Dedifferentiated amniotic fluid mesenchymal stem cell (primary cell): Measurements from ENCODE around the gene PLXNB3.

ENCODE experiments used
- DNase-seq: peaks from one replicate; pipeline ENCODE4 v3.0.0-alpha.2; 2016; ENCODE audit errors: extremely low spot score

The PLXNB3 gene

GRCh38 chrX:153773741-153774575, 9.9 kb downstream of the PLXNB3 start:
- no peak for DNase-seq

DNA sequence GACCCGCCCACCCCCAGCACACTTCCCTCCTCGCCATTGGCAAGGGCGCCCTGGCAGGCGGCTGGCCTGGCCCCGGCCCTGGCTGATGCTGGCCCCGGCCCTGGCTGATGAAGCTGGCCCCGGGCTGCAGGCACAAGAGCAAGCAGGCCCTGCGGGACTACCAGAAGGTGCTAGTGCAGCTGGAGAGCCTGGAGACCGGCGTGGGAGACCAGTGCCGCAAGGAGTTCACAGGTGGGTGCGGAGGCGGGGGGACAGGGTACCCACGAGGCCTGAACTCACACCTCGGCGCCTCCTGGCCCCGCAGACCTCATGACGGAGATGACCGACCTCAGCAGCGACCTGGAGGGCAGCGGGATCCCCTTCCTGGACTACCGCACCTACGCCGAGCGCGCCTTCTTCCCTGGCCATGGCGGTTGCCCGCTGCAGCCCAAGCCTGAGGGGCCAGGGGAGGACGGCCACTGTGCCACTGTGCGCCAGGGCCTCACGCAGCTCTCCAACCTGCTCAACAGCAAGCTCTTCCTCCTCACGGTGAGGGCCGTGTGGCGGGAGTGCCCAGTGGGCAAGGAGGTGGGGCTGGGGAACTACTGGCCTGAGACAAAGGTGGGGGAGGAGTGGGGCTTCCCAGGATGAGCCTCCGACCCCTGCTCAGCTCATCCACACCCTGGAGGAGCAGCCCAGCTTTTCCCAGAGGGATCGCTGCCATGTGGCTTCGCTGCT, 10.7 kb downstream of the PLXNB3 start:
- no peak for DNase-seq

DNA sequence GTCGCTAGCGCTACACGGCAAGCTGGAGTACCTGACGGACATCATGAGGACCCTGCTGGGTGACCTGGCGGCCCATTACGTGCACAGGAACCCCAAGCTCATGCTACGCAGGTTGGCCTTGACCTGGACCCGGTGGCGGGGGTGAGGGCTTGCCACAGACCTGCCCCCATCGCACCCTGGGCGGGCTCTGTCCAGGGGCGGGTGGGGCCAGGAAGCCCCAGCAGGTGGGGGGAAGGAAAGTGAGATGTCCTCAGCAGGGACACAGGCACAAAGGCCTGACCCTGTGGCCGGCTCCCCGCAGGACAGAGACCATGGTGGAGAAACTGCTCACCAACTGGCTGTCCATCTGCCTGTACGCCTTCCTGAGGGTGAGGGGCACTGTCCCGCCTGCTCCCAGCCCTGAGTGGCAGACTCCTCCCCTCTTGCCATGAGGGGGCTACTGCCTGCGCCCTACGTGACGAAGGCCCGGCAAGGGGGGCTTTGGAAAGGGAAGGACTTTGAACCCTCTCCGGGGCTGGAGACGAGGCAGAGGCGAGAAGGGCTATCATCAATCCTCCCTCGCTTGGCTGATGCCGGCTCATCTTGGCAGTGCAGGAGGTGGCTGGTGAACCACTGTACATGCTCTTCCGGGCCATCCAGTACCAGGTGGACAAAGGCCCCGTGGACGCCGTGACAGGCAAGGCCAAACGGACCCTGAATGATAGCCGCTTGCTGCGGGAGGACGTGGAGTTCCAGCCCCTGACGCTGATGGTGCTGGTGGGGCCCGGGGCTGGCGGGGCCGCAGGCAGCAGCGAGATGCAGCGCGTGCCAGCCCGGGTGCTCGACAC, 11.5 kb downstream of the PLXNB3 start:
- DNase-seq: no peak

DNA sequence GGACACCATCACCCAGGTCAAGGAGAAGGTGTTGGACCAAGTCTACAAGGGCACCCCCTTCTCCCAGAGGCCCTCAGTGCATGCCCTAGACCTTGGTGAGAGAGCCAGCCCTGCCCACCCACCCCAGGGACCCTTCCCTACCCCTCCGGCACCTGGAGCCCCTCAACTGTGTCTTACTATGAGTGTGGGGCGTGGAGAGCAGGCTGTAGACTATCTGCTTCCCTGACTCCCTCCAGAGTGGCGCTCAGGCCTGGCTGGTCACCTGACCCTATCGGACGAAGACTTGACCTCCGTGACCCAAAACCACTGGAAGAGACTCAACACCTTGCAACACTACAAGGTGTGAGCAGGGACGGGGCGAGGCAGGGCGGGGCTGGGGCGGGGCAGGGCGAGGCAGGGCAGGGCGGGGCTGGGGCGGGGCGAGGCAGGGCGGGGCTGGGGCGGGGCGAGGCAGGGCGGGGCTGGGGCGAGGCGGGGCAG, 12.1 kb downstream of the PLXNB3 start:
- no peak for DNase-seq

DNA sequence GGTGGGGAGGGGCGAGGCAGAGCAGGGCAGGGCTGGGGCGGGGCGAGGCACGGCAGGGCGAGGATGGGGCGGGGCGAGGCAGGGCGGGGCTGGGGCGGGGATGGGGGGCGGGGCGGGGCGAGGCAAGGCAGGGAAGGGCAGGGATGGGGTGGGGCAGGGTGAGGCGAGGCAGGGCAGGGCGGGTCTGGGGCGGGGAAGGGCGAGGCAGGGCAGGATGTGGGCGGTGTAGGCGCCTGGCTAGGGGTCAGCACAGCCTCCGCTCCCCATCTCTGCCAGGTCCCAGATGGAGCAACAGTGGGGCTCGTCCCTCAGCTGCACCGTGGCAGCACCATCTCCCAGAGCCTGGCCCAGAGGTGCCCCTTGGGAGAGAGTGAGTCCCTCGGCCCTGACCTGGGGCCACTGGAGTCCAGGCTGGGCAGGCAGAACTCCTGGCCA, 12.6 kb downstream of the PLXNB3 start:
- DNase-seq: no peak

- no peak for DNase-seq
These were observed 13.4 kb downstream of the PLXNB3 start for GRCh38 chrX:153777261-153778090.

- DNase-seq: no peak
These were observed 14.1 kb downstream of the PLXNB3 start for GRCh38 chrX:153778181-153778580.

DNA sequence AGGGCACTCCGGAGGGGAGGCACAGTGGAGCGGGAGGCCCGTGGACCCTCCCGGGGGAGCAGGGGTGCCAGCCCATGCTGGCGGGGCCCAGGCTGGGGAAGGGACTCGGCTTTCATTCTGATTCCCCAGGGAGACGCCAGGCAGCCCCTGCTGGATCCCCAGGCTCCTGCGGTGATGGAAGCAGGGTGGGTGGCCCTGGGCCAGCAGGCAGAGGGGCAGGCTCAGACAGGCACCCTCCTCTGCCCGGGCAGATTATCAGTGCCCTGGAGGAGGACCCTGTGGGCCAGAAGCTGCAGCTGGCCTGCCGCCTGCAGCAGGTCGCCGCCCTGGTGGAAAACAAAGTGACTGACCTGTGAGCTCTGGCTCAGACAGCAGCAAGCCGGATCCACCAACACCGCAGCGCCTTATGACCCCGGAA, 14.6 kb downstream of the PLXNB3 start:
- DNase-seq: no peak

DNA sequence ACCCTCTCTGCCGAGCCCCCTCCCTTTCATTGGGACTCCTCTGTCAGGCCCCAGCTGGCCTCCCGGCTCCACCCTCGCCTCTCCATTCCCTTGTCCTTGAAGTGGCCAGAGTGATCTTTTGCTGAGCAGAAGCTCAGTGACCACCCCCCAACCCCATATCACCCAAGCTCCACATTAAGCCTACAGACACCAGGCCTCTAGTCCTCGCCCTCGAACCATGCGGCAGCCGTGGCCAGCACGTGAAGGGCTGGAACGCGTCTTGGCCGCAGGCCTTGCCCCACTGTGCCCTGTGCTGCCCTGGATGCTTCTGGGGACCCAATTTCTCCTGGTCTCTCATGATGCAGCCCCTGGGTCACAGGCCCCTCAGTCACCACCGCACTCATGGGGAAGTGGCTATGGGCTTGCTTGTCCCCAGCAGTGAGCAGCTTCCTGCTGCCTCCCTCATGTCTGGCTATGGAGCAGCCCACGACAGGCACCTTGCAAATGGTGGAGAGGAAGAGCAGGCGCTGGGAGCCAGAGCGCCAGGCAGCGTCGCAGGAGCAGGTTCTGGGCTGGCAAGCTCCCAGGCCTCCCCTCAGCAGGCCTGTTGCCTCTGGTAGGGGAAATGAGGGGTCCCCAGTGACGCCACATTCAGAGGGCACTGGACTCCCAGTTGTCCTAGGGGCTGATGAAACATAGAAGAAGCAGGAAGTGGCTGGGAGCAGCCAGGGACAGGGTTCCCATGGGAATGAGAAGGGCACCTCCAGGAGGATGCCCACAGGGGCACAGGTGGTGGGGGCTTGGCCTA, 16.0 kb downstream of the PLXNB3 start:
- no peak for DNase-seq

DNA sequence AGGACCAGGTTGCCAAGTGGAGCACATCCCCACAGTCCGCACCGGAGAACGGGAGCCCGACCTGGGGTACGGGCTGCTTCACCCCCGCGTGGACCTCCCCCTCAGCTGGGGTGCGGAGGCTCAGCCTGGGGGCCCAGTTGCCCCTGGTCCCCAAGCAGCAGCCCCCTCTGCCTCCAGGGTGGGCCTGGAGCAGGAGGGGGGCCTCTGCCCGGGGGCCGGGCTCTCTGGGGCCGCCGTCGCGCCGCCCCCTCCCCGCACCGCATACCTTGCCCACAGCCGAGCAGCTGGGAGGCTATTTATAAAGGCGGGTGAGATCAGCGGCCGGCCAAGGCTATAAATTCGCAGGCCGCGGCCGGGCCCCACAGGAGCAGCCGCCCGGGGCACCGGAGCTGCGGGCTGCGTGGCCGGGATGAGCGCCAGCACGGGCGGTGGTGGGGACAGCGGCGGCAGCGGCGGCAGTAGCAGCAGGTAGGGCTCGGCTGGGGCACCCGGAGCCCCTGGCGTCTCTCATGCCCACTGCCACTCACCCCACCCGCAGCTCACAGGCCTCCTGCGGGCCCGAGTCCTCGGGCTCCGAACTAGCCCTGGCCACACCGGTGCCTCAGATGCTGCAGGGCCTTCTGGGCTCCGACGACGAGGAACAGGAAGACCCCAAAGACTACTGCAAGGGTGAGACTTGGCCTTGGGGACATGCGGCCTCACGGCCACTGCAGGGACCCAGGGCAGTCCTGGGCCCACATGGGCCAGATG, 16.8 kb downstream of the PLXNB3 start, which contains the start of gene SRPK3:
TSS of gene SRPK3 (plus strand) at position 364 of the 750 bp plus-strand sequence. CDS start at position 410, 46 bp downstream.
- no peak for DNase-seq

DNA sequence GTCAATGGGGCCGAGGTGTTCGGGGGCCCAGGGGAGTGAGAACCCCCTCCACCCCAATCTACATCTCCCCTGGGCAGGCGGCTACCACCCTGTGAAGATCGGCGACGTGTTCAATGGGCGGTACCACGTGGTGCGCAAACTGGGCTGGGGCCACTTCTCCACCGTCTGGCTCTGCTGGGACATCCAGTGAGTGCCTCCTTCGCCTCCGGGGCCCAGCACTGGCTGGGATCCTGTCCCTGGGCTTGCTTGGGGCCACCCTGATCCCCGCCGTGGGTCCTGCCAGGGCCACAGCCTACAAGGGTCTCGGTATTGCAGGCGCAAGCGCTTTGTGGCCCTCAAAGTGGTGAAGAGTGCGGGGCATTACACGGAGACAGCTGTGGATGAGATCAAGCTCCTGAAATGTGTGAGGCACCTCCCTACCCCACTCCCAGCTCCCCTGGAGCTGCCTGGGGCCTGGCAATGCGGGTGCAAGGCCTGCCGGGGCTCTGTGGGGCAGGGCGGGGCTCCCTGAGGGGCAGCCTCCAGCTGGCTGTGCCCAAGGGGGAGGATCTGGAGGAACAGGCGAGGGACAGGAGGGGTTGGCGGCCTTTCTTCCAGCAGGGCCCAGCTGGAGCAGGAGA, 17.5 kb downstream of the PLXNB3 start:
- no peak for DNase-seq

GRCh38 chrX:153782313-153782712, 18.3 kb downstream of the PLXNB3 start:
- DNase-seq: no peak

DNA sequence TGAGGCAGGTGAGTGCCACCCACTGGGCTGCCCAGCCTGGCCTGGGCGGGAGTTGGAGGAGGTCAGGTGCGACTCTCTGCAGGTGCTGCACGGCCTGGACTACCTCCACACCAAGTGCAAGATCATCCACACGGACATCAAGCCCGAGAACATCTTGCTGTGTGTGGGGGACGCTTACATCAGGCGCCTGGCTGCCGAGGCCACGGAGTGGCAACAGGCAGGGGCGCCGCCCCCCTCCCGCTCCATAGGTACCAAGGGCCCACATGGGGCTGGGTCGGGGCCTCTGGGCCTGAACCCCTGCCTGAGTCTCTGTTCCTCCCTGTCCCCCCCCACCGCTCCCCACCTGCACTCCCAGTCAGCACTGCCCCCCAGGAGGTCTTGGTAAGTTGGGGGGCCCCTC, 18.8 kb downstream of the PLXNB3 start:
- DNase-seq: no peak

GRCh38 chrX:153783378-153784013, 19.4 kb downstream of the PLXNB3 start:
- DNase-seq: no peak

DNA sequence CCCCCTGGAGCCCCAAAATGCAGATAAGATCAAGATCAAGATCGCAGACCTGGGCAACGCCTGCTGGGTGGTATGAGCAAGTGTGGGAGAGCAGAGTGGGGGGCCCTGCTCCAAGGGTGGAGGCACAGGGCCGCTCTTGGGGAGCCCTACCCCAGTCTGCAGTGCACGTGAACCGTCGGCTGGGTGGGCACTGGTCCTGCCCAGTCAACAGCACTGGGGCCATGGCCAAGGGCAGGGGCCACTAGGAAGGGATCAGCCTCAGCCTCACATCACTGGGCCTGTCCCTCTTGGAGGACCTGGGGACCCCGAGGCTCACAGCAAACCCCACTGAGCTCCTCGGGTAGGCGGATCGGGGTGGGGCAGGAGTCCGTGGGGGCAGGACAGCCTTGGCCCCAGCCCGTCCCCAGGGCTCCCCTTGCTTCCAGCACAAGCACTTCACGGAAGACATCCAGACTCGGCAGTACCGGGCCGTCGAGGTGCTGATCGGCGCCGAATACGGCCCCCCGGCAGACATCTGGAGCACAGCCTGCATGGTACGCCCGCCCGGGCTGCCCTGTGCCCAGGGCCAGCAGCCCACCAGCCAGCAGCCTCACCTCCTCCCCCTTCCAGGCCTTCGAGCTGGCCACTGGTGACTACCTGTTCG, 20.4 kb downstream of the PLXNB3 start:
- no peak for DNase-seq

DNA sequence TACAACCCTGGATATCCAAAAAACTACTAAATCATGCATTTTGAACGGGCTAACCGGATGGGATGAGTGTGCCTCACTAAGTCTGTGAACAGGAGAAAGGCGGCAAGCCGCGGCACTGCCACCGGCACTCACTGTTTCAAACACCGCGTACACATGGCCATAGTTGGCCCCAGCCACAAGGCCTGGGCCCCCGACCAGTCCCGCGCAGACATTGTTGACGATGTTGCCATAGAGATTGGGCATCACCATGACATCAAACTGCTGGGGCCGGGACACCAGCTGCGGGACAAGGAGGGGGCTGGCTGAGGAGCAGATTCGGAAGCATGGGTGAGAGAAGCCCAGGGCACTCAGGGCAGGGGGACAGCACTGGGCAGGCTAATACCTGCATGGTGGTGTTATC, 22.6 kb downstream of the PLXNB3 start:
- no peak for DNase-seq

GRCh38 chrX:153789654-153790053, 25.6 kb downstream of the PLXNB3 start:
- no peak for DNase-seq
